Endothelial cell of umbilical vein (primary cell): ENCODE data around the gene MYO16. TPM values are rescaled to one million over a fixed set of nuclear protein-coding genes. Genes with fewer than 3 reads are reported as not detected.

Source experiments
- BruUV-seq: library from RNA; stranded (reverse); fragments of 400-500 nt; replicated peaks from 2 replicates; lab custom pipeline; 2021; lab: Mats Ljungman, UMichigan
- CTCF ChIA-PET: fragments of 300-600, 350-600 bp; sonication (Branson Sonifier 250); formaldehyde crosslinking; loops from one replicate; lab custom pipeline; 2021; ENCODE audit warnings: antibody characterized with exemption, inconsistent platforms; lab: Charles Lee
- POLR2A ChIA-PET: fragments of 300-600, 350-600 bp; sonication (Branson Sonifier 250); formaldehyde crosslinking; loops from one replicate; lab custom pipeline; 2021; ENCODE audit warnings: antibody characterized with exemption, inconsistent platforms; lab: Charles Lee
- DNase-seq: peaks from one replicate; pipeline ENCODE4 v3.0.0-alpha.2; 2011; ENCODE audit warnings: low read depth, low spot score
- FAIRE-seq: peaks from 2 replicates; lab custom pipeline; 2011; peaks lifted over from hg19 to GRCh38; lab: Jason Lieb, UNC
- H2AFZ ChIP-seq: 2 replicates; pipeline ENCODE4 v1.6.0; 2012; ENCODE audit warnings: low read depth, low read length, control low read depth, inconsistent platforms
- H3K27ac ChIP-seq: 2 replicates; pipeline ENCODE4 v1.5.1; 2011; ENCODE audit warnings: low read depth, mild to moderate bottlenecking, control low read depth, low read length, moderate library complexity; ENCODE audit not compliant: insufficient read depth
- H3K27me3 ChIP-seq, 2 experiments: 2 replicates each; pipeline versions ENCODE4 v1.6.0 to v1.6.1; 2011; ENCODE audit warnings: low read length in 2 of 2, mixed read lengths in 1 of 2; ENCODE audit not compliant: control insufficient read depth in 2 of 2, insufficient read depth in 2 of 2
- H3K36me3 ChIP-seq, 2 experiments: 2 replicates in 1 of 2; 3 replicates in 1 of 2; pipeline ENCODE4 v1.5.1; 2011; ENCODE audit warnings: low read length in 2 of 2, mild to moderate bottlenecking in 1 of 2, moderate library complexity in 1 of 2; ENCODE audit not compliant: control insufficient read depth in 2 of 2, insufficient read depth in 2 of 2; ENCODE audit errors: extremely low read depth in 1 of 2
- H3K4me1 ChIP-seq: 3 replicates; pipeline ENCODE4 v1.5.1; 2011; ENCODE audit warnings: mild to moderate bottlenecking, low read length; ENCODE audit not compliant: control insufficient read depth, insufficient read depth; ENCODE audit errors: extremely low read depth
- H3K4me2 ChIP-seq: 2 replicates; pipeline ENCODE4 v1.6.1; 2011; ENCODE audit warnings: low read length, control low read depth, mixed read lengths; ENCODE audit not compliant: insufficient read depth
- H3K4me3 ChIP-seq, 3 experiments: fragments of 200-600 bp in 1 of 3; sonication (generic), shearing (Covaris generic) in 1 of 3; replicated peaks in 1 of 3; 2 replicates each; pipeline ENCODE4 v1.5.1; 2011 to 2016; ENCODE audit warnings: control low read depth in 3 of 3, low read length in 3 of 3, mild to moderate bottlenecking in 2 of 3, inconsistent platforms in 1 of 3, low read depth in 1 of 3, moderate library complexity in 1 of 3; ENCODE audit not compliant: insufficient read depth in 1 of 3
- H3K79me2 ChIP-seq: 2 replicates; pipeline ENCODE4 v1.6.0; 2012; ENCODE audit warnings: low read length, inconsistent platforms; ENCODE audit not compliant: control insufficient read depth, insufficient read depth
- H3K9ac ChIP-seq: replicated peaks from 2 replicates; pipeline ENCODE3; 2011; ENCODE audit warnings: low read length, control low read depth; ENCODE audit not compliant: insufficient read depth; ENCODE audit errors: extremely low read depth
- H3K9me1 ChIP-seq: replicated peaks from 3 replicates; pipeline ENCODE4 v1.6.0; 2011; ENCODE audit warnings: mild to moderate bottlenecking, low read length; ENCODE audit not compliant: control insufficient read depth, insufficient read depth; ENCODE audit errors: extremely low read depth
- H3K9me3 ChIP-seq: replicated peaks from 2 replicates; pipeline ENCODE4 v1.5.1; 2012; ENCODE audit warnings: low read length, inconsistent platforms; ENCODE audit not compliant: control insufficient read depth, insufficient read depth
- H4K20me1 ChIP-seq: replicated peaks from 2 replicates; pipeline ENCODE3; 2011; ENCODE audit warnings: mild to moderate bottlenecking, low read length; ENCODE audit not compliant: control insufficient read depth, insufficient read depth; ENCODE audit errors: extremely low read depth
- CTCF ChIP-seq, 2 donors: IDR thresholded peaks; 1 replicate in 1 of 2; 2 replicates in 1 of 2; pipeline ENCODE4 v1.5.1; 2011; ENCODE audit warnings: low read length in 2 of 2, mild to moderate bottlenecking in 2 of 2, moderate library complexity in 2 of 2, control low read depth in 1 of 2, inconsistent platforms in 1 of 2, low read depth in 1 of 2; ENCODE audit not compliant: insufficient read depth in 1 of 2; ENCODE audit errors: extremely low read depth in 1 of 2
- EZH2 ChIP-seq: IDR thresholded peaks from 2 replicates; pipeline ENCODE4 v1.6.1; 2012; ENCODE audit warnings: borderline replicate concordance, low read depth, mild to moderate bottlenecking, moderate library complexity, low read length, inconsistent platforms; ENCODE audit not compliant: severe bottlenecking
- FOS ChIP-seq: IDR thresholded peaks from 2 replicates; pipeline ENCODE4 v1.6.1; 2011; ENCODE audit warnings: mild to moderate bottlenecking, low read length, moderate library complexity, borderline replicate concordance; ENCODE audit not compliant: insufficient read depth
- GATA2 ChIP-seq: IDR thresholded peaks from 2 replicates; pipeline ENCODE4 v1.7.0; 2011; ENCODE audit warnings: low read depth, mild to moderate bottlenecking, moderate library complexity, mixed read lengths, low read length; ENCODE audit not compliant: insufficient read length, insufficient read depth
- JUN ChIP-seq: IDR thresholded peaks from 2 replicates; pipeline ENCODE4 v1.6.1; 2011; ENCODE audit warnings: borderline replicate concordance, low read depth; ENCODE audit not compliant: insufficient read length, insufficient read depth
- MAX ChIP-seq: IDR thresholded peaks from 2 replicates; pipeline ENCODE4 v1.6.1; 2011; ENCODE audit not compliant: insufficient read depth, insufficient read length
- MYC ChIP-seq: IDR thresholded peaks from one replicate; pipeline ENCODE4 v1.6.1; 2011; ENCODE audit warnings: mild to moderate bottlenecking, low read depth, low read length
- POLR2A ChIP-seq: IDR thresholded peaks from 2 replicates; pipeline ENCODE4 v1.6.1; 2012; ENCODE audit warnings: low read depth, mild to moderate bottlenecking, control low read depth, low read length
- POLR2AphosphoS5 ChIP-seq: IDR thresholded peaks from 2 replicates; pipeline ENCODE4 v1.6.1; 2012; ENCODE audit warnings: low read depth, mild to moderate bottlenecking, control low read depth, low read length, moderate library complexity; ENCODE audit not compliant: insufficient read depth
- dilution Hi-C: fragments of 300-500 bp; cut with MboI; formaldehyde crosslinking; loops from one replicate; pipeline ENCODE4 v1.15.0; 2019; ENCODE audit warnings: low sequenced_read_pairs; ENCODE audit not compliant: extremely low pct_ligation_motif_present
- intact Hi-C: fragments of 100-400 bp; cut with micrococcal nuclease; formaldehyde crosslinking; loops from one replicate; pipeline ENCODE4 v1.10.0; 2022
- polyA plus RNA-seq, 4 experiments: library from polyadenylated mRNA; depleted of rRNA in 3 of 4; stranded (reverse) in 3 of 4; unstranded in 1 of 4; fragments of >200 nt; gene quantifications; 2 replicates each; pipeline versions ENCODE4 v1.2.1 to v1.2.3, GENCODE V29; 2011 to 2012; ENCODE audit warnings: missing spikeins in 1 of 4
- total RNA-seq: library from RNA; stranded (reverse); gene quantifications from 2 replicates; pipeline ENCODE4 v1.2.3, GENCODE V29; 2021

MYO16 gene
- total and polyA plus RNA-seq, 2 donors (not counting 3 experiments of a cell fraction or from before 2014, with no cell fraction given): 0.03 to 0.04 TPM

DNA sequence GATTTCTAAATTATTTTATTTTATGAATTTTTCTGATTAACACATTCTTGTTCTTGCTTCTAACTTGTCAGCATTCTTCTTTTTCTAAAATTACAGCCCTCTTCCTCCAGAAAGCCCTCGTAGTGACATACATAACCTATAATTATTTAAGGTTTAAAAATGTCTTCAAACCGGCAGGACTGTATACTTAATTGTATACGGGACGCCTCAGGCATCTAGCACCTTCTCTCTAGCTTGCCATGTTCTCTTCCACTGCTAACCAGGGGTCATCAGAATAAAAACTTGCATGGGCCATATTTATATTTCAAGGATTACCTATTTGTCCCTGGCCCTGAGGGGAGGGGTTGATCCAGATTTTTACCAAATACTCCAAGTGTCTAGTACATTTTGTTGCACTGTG, 380.3 kb downstream of the MYO16 start:
- intact Hi-C loops (no loop called here), dilution Hi-C loops (no loop called here)
- H3K9me3 ChIP-seq: no peaks in the 10 kb centered on the region
- no peaks in the 10 kb centered on the region for H3K79me2 ChIP-seq
- POLR2A ChIA-PET: no interaction called here
- no peaks in the 10 kb centered on the region for H3K9me1 ChIP-seq
- BruUV-seq: no TSS peak
- no peak overlapping the region for H2AFZ ChIP-seq
- DNase-seq (no peak), FAIRE-seq (no peak)
- no peak overlapping the region for H3K27ac ChIP-seq
- no peaks in the 10 kb centered on the region for H3K36me3 ChIP-seq
- CTCF ChIA-PET: no interaction called here
- no peak for TF ChIP-seq CTCF (IDR thresholded peaks at IDR 0.05; ENCODE audit: extremely low read depth in 1 of 2, insufficient read depth in 1 of 2, low read depth in 1 of 2, low read length in 2 of 2)
- no peak for TF ChIP-seq MYC
- TF ChIP-seq EZH2: no peak
- no peak for TF ChIP-seq MAX
- TF ChIP-seq POLR2A: no peak
- TF ChIP-seq FOS: no peak
- TF ChIP-seq JUN: no peak
- TF ChIP-seq POLR2AphosphoS5: no peak
- no peak for TF ChIP-seq GATA2
- H3K4me1 ChIP-seq: no peaks in the 10 kb centered on the region
- no peaks in the 10 kb centered on the region for H3K27me3 ChIP-seq
- H3K4me2 ChIP-seq: no peak overlapping the region
- no peak overlapping the region for H3K4me3 ChIP-seq
- no peaks in the 10 kb centered on the region for H4K20me1 ChIP-seq
- H3K9ac ChIP-seq: no peak overlapping the region
